H9 (cell line): Measurements from ENCODE around the gene CYS1. TPM values are rescaled to one million over a fixed set of nuclear protein-coding genes. Genes with fewer than 3 reads are reported as not detected.

Source experiments
- DNase-seq: peaks from one replicate; pipeline ENCODE4 v3.0.0-alpha.2; 2017
- H2AFZ ChIP-seq: one replicate; pipeline ENCODE4 v1.6.1; 2013; ENCODE audit warnings: mild to moderate bottlenecking, low read length, control low read depth, moderate library complexity
- H2AK5ac ChIP-seq: 2 replicates; pipeline ENCODE4 v1.6.1; 2013; ENCODE audit warnings: low read length, control low read depth, mixed read lengths; ENCODE audit not compliant: insufficient read length
- H2BK120ac ChIP-seq: one replicate; pipeline ENCODE4 v1.6.1; 2013; ENCODE audit warnings: low read depth, mild to moderate bottlenecking, low read length, control low read depth, inconsistent platforms; ENCODE audit not compliant: poor library complexity, severe bottlenecking
- H2BK12ac ChIP-seq: 2 replicates; pipeline ENCODE4 v1.6.1; 2013; ENCODE audit warnings: low read length, control low read depth, mixed read lengths, low read depth; ENCODE audit not compliant: insufficient read length
- H2BK15ac ChIP-seq: 2 replicates; pipeline ENCODE4 v1.6.1; 2013; ENCODE audit warnings: low read depth, low read length, control low read depth
- H2BK20ac ChIP-seq: one replicate; pipeline ENCODE4 v1.6.1; 2013; ENCODE audit warnings: low read depth, mild to moderate bottlenecking, low read length, control low read depth, inconsistent platforms; ENCODE audit not compliant: poor library complexity, severe bottlenecking
- H2BK5ac ChIP-seq: 2 replicates; pipeline ENCODE4 v1.6.1; 2013; ENCODE audit warnings: low read length, control low read depth, mixed read lengths; ENCODE audit not compliant: insufficient read length
- H3K14ac ChIP-seq: 2 replicates; pipeline ENCODE4 v1.6.1; 2013; ENCODE audit warnings: low read length, control low read depth; ENCODE audit not compliant: insufficient read depth
- H3K18ac ChIP-seq: 2 replicates; pipeline ENCODE4 v1.6.1; 2013; ENCODE audit warnings: low read depth, mild to moderate bottlenecking, mixed read lengths, low read length, control low read depth; ENCODE audit not compliant: insufficient read length
- H3K23ac ChIP-seq: 2 replicates; pipeline ENCODE4 v1.6.1; 2013; ENCODE audit warnings: low read length, control low read depth, mixed read lengths, low read depth; ENCODE audit not compliant: insufficient read length
- H3K23me2 ChIP-seq: 2 replicates; pipeline ENCODE4 v1.6.1; 2013; ENCODE audit warnings: low read depth, mild to moderate bottlenecking, mixed read lengths, low read length, control low read depth; ENCODE audit not compliant: insufficient read length, poor library complexity, severe bottlenecking
- H3K27ac ChIP-seq: 2 replicates; pipeline ENCODE4 v1.5.1; 2013; ENCODE audit warnings: low read length, control low read depth, mixed read lengths, low read depth; ENCODE audit not compliant: insufficient read length
- H3K27me3 ChIP-seq: 2 replicates; pipeline ENCODE4 v1.6.1; 2013; ENCODE audit warnings: low read length, control low read depth, inconsistent platforms; ENCODE audit not compliant: insufficient read depth
- H3K4ac ChIP-seq: 2 replicates; pipeline ENCODE4 v1.6.1; 2013; ENCODE audit warnings: low read depth, mild to moderate bottlenecking, control low read depth, inconsistent platforms, low read length, moderate library complexity
- H3K4me1 ChIP-seq: 2 replicates; pipeline ENCODE4 v1.6.1; 2013; ENCODE audit warnings: low read length, control low read depth, inconsistent platforms; ENCODE audit not compliant: insufficient read depth
- H3K4me2 ChIP-seq: 2 replicates; pipeline ENCODE4 v1.6.1; 2013; ENCODE audit warnings: low read length, control low read depth, mixed read lengths; ENCODE audit not compliant: insufficient read length, insufficient read depth
- H3K56ac ChIP-seq: 2 replicates; pipeline ENCODE4 v1.6.1; 2013; ENCODE audit warnings: low read depth, mild to moderate bottlenecking, mixed read lengths, low read length, control low read depth; ENCODE audit not compliant: insufficient read length
- H3K79me1 ChIP-seq: 2 replicates; pipeline ENCODE4 v1.6.1; 2013; ENCODE audit warnings: low read depth, mild to moderate bottlenecking, moderate library complexity, low read length, control low read depth, inconsistent platforms; ENCODE audit not compliant: insufficient read depth, poor library complexity, severe bottlenecking
- H3K79me2 ChIP-seq: 2 replicates; pipeline ENCODE4 v1.6.1; 2013; ENCODE audit warnings: low read length, control low read depth, inconsistent platforms; ENCODE audit not compliant: insufficient read depth
- H3K9ac ChIP-seq: 2 replicates; pipeline ENCODE4 v1.6.1; 2013; ENCODE audit warnings: low read length, control low read depth, mixed read lengths; ENCODE audit not compliant: insufficient read length; ENCODE audit errors: extremely low read depth
- H3K9me3 ChIP-seq: one replicate; pipeline ENCODE4 v1.6.1; 2013; ENCODE audit warnings: low read depth, low read length, inconsistent platforms; ENCODE audit not compliant: control insufficient read depth
- H3T11ph ChIP-seq: one replicate; pipeline ENCODE4 v1.6.1; 2013; ENCODE audit warnings: mild to moderate bottlenecking, low read length, control low read depth, inconsistent platforms
- H4K20me1 ChIP-seq: one replicate; pipeline ENCODE4 v1.6.1; 2013; ENCODE audit not compliant: control insufficient read depth, insufficient read length, insufficient read depth
- H4K5ac ChIP-seq: 2 replicates; pipeline ENCODE4 v1.6.1; 2013; ENCODE audit warnings: low read depth, mild to moderate bottlenecking, mixed read lengths, low read length, control low read depth; ENCODE audit not compliant: insufficient read length
- H4K8ac ChIP-seq: replicated peaks from 2 replicates; pipeline ENCODE4 v1.6.1; 2013; ENCODE audit warnings: low read length, control low read depth, mixed read lengths, low read depth; ENCODE audit not compliant: insufficient read length
- H4K91ac ChIP-seq: 2 replicates; pipeline ENCODE4 v1.6.1; 2013; ENCODE audit warnings: low read depth, mild to moderate bottlenecking, moderate library complexity, mixed read lengths, low read length, control low read depth; ENCODE audit not compliant: insufficient read length
- H3K27ac Mint-ChIP-seq, 3 experiments: 2 replicates in 2 of 3; 3 replicates in 1 of 3; pipeline ENCODE4 v1.8.0; 2020 to 2021; ENCODE audit warnings: mixed read lengths in 3 of 3, mild to moderate bottlenecking in 1 of 3, moderate library complexity in 1 of 3
- H3K27me3 Mint-ChIP-seq: 2 replicates; pipeline ENCODE4 v1.8.0; 2021; ENCODE audit warnings: low read depth, mild to moderate bottlenecking, moderate library complexity, mixed read lengths
- H3K36me3 Mint-ChIP-seq, 3 experiments: 2 replicates in 2 of 3; 3 replicates in 1 of 3; pipeline ENCODE4 v1.8.0; 2020 to 2021; ENCODE audit warnings: low read depth in 3 of 3, mixed read lengths in 3 of 3; ENCODE audit not compliant: insufficient read depth in 1 of 3
- H3K4me1 Mint-ChIP-seq, 2 experiments: 2 replicates each; pipeline ENCODE4 v1.8.0; 2020; ENCODE audit warnings: mixed read lengths in 2 of 2
- H3K4me3 Mint-ChIP-seq, 2 experiments: 2 replicates in 1 of 2; 3 replicates in 1 of 2; pipeline ENCODE4 v1.8.0; 2020 to 2021; ENCODE audit warnings: mild to moderate bottlenecking in 2 of 2, mixed read lengths in 2 of 2, moderate library complexity in 1 of 2
- H3K9me3 Mint-ChIP-seq, 2 experiments: 2 replicates in 1 of 2; 3 replicates in 1 of 2; pipeline ENCODE4 v1.8.0; 2020; ENCODE audit warnings: mild to moderate bottlenecking in 2 of 2, mixed read lengths in 2 of 2, moderate library complexity in 1 of 2
- CTCF ChIP-seq: fragments of 200-600 bp; sonication (generic); conservative IDR thresholded peaks from 3 replicates; pipeline ENCODE4 v1.8.0; 2021; ENCODE audit warnings: antibody characterized with exemption, mild to moderate bottlenecking
- WGBS: extraction: QIAGEN DNeasy Blood & Tissue Kit; methylation state at CpG from one replicate; pipeline ENCODE4 v1.1.7; 2013; ENCODE audit warnings: missing lambda C conversion rate, low lambda C conversion rate, mixed read lengths; ENCODE audit not compliant: insufficient read length; ENCODE audit errors: extremely low coverage; 5-methylcytosine and 5-hydroxymethylcytosine counted together
- total RNA-seq: library from RNA; stranded (reverse); gene quantifications from 2 replicates; pipeline ENCODE4 v1.2.1, GENCODE V29; 2021

Gene CYS1
- total RNA-seq, 1 experiment from 2014 or later = 0.35 TPM

DNA sequence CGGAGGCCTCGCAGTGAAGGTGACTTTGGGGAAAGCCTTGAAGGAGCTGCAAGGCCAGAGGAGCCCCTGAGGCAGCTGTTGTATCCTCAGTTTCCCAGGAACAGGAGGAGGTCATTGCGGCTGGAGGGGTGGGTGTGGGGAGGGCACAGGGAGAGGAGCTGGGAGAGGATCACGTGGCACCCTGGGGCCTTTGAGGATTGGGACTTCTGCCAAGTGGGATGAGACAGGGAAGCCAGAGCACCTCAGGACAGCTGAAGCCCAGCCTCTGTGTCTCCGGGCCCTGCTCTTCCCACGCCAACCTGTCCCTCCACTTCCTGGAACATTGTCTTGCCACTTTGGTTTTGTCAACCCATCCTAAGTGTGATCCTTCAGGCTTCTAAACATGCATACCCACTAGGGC is 23.0 kb upstream of the CYS1 start:
- Histone ChIP-seq H2BK120ac (no peak overlapping the region), H2AK5ac (no peak overlapping the region), H3K14ac (no peak overlapping the region), H2BK12ac (no peak overlapping the region), H3K9ac (no peak overlapping the region), H3K27ac (no peak overlapping the region), H2AFZ (no peak overlapping the region), H3K23ac (no peak overlapping the region), H4K5ac (no peak overlapping the region), H3K23me2 (no peaks in the 10 kb centered on the region), H3K4me1 (no peaks in the 10 kb centered on the region), H2BK20ac (no peak overlapping the region), H3K9me3 (no peaks in the 10 kb centered on the region), H3K79me2 (no peaks in the 10 kb centered on the region), H3K79me1 (no peaks in the 10 kb centered on the region), H2BK5ac (no peak overlapping the region), H4K20me1 (no peaks in the 10 kb centered on the region), H3T11ph (no peak overlapping the region), H3K56ac (no peak overlapping the region), H3K27me3 (no peaks in the 10 kb centered on the region), H2BK15ac (no peak overlapping the region), H3K18ac (no peak overlapping the region), H3K4ac (no peak overlapping the region), H4K8ac (no peak overlapping the region), H3K4me2 (no peak overlapping the region), H4K91ac (no peak overlapping the region)
- peaks cover 0 to 2% of the 10 kb centered on the region in 2 experiments; a peak in 1 of 4 replicates for H3K4me1 Mint-ChIP-seq
- no peak overlapping the region; a peak in 1 of 7 replicates for H3K27ac Mint-ChIP-seq
- H3K36me3 Mint-ChIP-seq = peaks cover 0 to 10% (median 9%) of the 10 kb centered on the region in 3 experiments; a peak in 5 of 7 replicates
- no CpG with 5 or more reads among the region's 6 CpGs for WGBS
- peaks cover 10 to 14% of the 10 kb centered on the region in 2 experiments for H3K9me3 Mint-ChIP-seq
- TF ChIP-seq CTCF = no peak
- no peaks in the 10 kb centered on the region for H3K27me3 Mint-ChIP-seq
- no peak overlapping the region for H3K4me3 Mint-ChIP-seq
- no peak for DNase-seq
